Chondrocyte (in vitro differentiated cells): ENCODE data around the gene PSMB1. TPM values are rescaled to one million over a fixed set of nuclear protein-coding genes. Genes with fewer than 3 reads are reported as not detected.
"Not testable (repeated sequence)": the region's sequence is repeated elsewhere in the genome, so short reads cannot be mapped to it uniquely, and the experiment has no call there.

Experiments
- DNase-seq: peaks from one replicate; pipeline ENCODE4 v3.0.0; 2021; ENCODE audit warnings: mixed read lengths, low spot score
- H3K27ac Mint-ChIP-seq: one replicate; pipeline ENCODE4 v1.8.0; 2021; ENCODE audit warnings: mild to moderate bottlenecking, moderate library complexity, mixed read lengths; ENCODE audit not compliant: unreplicated experiment
- H3K27me3 Mint-ChIP-seq: 2 replicates; pipeline ENCODE4 v1.8.0; 2021; ENCODE audit warnings: low read depth, mixed read lengths
- H3K36me3 Mint-ChIP-seq: 2 replicates; pipeline ENCODE4 v1.8.0; 2021; ENCODE audit warnings: low read depth, mixed read lengths
- H3K4me1 Mint-ChIP-seq: 2 replicates; pipeline ENCODE4 v1.8.0; 2021; ENCODE audit warnings: low read depth, mild to moderate bottlenecking, mixed read lengths
- H3K4me3 Mint-ChIP-seq: one replicate; pipeline ENCODE4 v1.8.0; 2021; ENCODE audit warnings: mild to moderate bottlenecking, moderate library complexity, mixed read lengths; ENCODE audit not compliant: unreplicated experiment
- H3K9me3 Mint-ChIP-seq: 2 replicates; pipeline ENCODE4 v1.8.0; 2021; ENCODE audit warnings: low read depth, mixed read lengths
- total RNA-seq: library from RNA; stranded (reverse); gene quantifications from 3 replicates; pipeline ENCODE4 v1.2.1, GENCODE V29; 2021
- TF ChIP-seq, protein P1 (sequence below): fragments of 200-600 bp; sonication (generic); IDR thresholded peaks from 2 replicates; pipeline ENCODE4 v1.5.0; 2021; ENCODE audit warnings: antibody characterized with exemption, mild to moderate bottlenecking, moderate library complexity

The PSMB1 gene
- total RNA-seq, 1 donor from 2014 or later, result 137 TPM

DNA sequence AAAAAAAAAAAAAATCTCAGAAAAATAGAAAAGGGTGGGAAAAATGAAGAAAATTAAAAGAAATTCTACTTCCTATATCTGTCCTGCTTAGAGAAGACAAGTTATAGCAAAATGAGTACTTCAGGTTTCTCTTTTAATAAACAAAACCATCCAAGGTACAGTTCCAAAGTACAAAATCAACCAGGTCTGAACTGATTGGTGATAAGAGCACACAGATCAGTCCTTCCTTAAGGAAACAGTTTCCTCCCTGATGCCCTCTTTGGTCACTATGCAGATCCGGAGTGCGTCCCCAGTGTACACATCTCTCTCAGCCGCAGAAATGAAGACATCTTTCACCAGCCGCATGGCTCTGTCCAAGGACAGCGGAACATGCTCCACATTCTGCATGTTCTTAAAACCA, 18.1 kb downstream of the PSMB1 start:
- Mint-ChIP-seq H3K9me3 (no peaks in the 10 kb centered on the region), H3K36me3 (peaks cover 35% of the 10 kb centered on the region), H3K27me3 (no peaks in the 10 kb centered on the region), H3K27ac (no peak overlapping the region), H3K4me3 (no peak overlapping the region), H3K4me1 (peaks cover 10% of the 10 kb centered on the region)
- DNase-seq, result no peak
- TF ChIP-seq, protein P1, sequence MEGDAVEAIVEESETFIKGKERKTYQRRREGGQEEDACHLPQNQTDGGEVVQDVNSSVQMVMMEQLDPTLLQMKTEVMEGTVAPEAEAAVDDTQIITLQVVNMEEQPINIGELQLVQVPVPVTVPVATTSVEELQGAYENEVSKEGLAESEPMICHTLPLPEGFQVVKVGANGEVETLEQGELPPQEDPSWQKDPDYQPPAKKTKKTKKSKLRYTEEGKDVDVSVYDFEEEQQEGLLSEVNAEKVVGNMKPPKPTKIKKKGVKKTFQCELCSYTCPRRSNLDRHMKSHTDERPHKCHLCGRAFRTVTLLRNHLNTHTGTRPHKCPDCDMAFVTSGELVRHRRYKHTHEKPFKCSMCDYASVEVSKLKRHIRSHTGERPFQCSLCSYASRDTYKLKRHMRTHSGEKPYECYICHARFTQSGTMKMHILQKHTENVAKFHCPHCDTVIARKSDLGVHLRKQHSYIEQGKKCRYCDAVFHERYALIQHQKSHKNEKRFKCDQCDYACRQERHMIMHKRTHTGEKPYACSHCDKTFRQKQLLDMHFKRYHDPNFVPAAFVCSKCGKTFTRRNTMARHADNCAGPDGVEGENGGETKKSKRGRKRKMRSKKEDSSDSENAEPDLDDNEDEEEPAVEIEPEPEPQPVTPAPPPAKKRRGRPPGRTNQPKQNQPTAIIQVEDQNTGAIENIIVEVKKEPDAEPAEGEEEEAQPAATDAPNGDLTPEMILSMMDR, result no peak

DNA sequence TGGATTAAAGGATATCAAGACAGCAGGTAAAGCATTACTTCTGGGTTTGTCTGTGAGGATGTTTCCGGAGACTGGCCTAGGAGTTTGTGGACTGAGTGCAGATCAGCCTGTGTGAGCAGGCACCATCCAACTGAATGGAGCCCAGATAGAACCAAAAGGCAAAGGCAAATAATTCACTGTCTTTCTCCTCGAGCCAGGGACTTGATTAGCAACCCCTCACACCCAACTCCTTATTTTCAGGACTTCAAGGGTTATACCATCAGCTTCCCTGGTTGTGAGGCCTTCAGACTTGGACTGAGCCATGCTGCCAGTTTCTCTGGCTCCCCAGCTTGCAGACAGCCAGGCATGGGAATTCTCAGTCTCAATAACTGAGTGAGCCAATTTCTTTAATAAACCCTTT, 19.3 kb downstream of the PSMB1 start:
- Mint-ChIP-seq H3K4me3 (no peak overlapping the region), H3K4me1 (peaks cover 14% of the 10 kb centered on the region), H3K27me3 (no peaks in the 10 kb centered on the region), H3K36me3 (peaks cover 30% of the 10 kb centered on the region), H3K9me3 (no peaks in the 10 kb centered on the region), H3K27ac (no peak overlapping the region)
- TF ChIP-seq, protein P1, result no peak
- DNase-seq, result no peak

DNA sequence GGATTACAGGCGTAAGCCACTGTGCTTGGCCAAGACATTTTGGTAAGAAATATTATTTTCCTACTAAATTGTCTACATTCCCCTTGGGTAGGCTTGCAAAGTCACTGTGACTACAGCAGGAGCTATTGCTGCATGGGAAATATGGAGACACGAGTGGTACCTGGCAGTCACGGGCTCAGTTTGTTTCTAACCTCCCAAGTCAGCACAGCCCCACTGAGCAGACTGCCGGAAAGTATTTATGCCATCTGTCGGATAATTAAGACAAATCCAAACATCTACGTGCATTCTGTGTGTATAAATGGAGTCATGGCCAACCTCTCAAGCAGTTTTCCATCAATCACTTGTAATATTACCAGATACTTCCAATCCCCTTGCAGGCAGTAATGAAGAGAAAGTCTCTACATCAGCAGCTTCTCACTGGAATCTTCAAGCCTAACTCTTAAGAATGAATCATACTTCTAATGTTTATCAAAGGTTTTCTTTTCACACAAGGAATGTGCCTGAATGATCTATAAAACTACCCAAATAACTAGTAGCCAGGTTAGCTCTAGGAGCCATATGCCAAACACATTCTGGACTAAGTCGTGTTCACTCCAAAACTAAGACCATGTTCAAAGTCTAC, 20.1 kb downstream of the PSMB1 start:
- DNase-seq, result no peak
- Mint-ChIP-seq H3K9me3 (no peaks in the 10 kb centered on the region), H3K36me3 (peaks cover 27% of the 10 kb centered on the region), H3K4me3 (no peak overlapping the region), H3K27ac (no peak overlapping the region), H3K27me3 (no peaks in the 10 kb centered on the region), H3K4me1 (peaks cover 14% of the 10 kb centered on the region)
- TF ChIP-seq, protein P1, result no peak

- H3K27me3 Mint-ChIP-seq, result no peaks in the 10 kb centered on the region
- H3K4me1 Mint-ChIP-seq, result peaks cover 14% of the 10 kb centered on the region
- peaks cover 6% of the 10 kb centered on the region for H3K36me3 Mint-ChIP-seq
- TF ChIP-seq, protein P1, result peak; percentile 92
- peak overlapping the region; percentile 73 for H3K27ac Mint-ChIP-seq
- DNase-seq, result no peak
- H3K4me3 Mint-ChIP-seq, result no peak overlapping the region
- no peaks in the 10 kb centered on the region for H3K9me3 Mint-ChIP-seq
Measured at GRCh38 chr6:170529839-170530469, 23.2 kb downstream of the PSMB1 start.

DNA sequence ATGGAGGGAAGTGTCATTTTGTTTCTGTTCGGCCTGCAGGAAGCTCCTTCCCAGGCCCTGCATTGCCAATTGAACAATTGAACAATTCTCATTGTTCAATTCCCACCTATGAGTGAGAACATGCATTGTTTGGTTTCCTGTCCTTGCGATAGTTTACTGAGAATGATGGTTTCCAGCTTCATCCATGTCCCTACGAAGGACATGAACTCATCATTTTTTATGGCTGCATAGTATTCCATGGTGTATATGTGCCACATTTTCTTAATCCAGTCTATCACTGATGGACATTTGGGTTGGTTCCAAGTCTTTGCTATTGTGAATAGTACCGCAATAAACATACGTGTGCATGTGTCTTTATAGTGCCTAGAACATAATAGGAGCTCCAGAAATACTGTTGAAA, 25.1 kb downstream of the PSMB1 start:
- peaks cover 11% of the 10 kb centered on the region for H3K4me1 Mint-ChIP-seq
- H3K36me3 Mint-ChIP-seq, H3K27me3 Mint-ChIP-seq, DNase-seq, H3K9me3 Mint-ChIP-seq, H3K27ac Mint-ChIP-seq, H3K4me3 Mint-ChIP-seq: not testable (repeated sequence)

DNA sequence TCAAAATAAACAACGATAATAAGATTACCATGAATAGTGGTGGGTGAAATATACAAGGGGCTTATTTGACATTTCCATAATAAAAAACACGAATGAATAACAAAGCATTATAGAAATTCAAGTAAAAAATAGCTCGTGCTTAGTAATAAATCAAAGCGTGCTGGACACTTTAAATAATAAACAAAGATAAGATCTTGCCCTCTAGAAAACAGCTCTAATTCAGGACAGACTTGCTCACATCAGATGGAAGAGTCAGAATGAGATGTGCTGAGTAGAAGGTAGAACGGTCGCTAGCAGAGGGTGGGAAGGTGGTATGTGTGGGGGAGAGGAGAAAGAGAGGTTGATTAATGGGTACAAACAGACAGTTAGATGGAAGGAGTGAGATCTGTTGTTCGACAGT, 27.3 kb downstream of the PSMB1 start:
- Mint-ChIP-seq H3K9me3 (peaks cover 2% of the 10 kb centered on the region), H3K36me3 (no peaks in the 10 kb centered on the region), H3K4me3 (no peak overlapping the region), H3K27me3 (peaks cover under 1% of the 10 kb centered on the region), H3K27ac (no peak overlapping the region), H3K4me1 (peaks cover 9% of the 10 kb centered on the region)
- TF ChIP-seq, protein P1, result no peak
- DNase-seq, result no peak
